Measurements from ENCODE around the gene GPC6.

The GPC6 gene

GRCh38 chr13:93589788-93590187 lies 363.2 kb downstream of the GPC6 start:
- H3F3A ChIP-seq (ENCODE audit: insufficient read depth), result no peaks in the 10 kb centered on the region
- no peak for TF ChIP-seq EZH2phosphoT487 (conservative IDR thresholded peaks at IDR 0.05; ENCODE audit: low read length)
- TF ChIP-seq CTCF (IDR thresholded peaks at IDR 0.05; ENCODE audit: insufficient read depth, low read length, poor library complexity, severe bottlenecking), result no peak
- no peak overlapping the region for H3K4me2 ChIP-seq (ENCODE audit: low read depth, low read length, poor library complexity, severe bottlenecking)
- no peaks in the 10 kb centered on the region for H3K79me2 ChIP-seq (ENCODE audit: insufficient read depth, low read length)
- no peak overlapping the region for H3K27ac ChIP-seq (ENCODE audit: low read depth, low read length)
- H3K27me3 ChIP-seq (ENCODE audit: low read length), result no peaks in the 10 kb centered on the region
- H4K20me1 ChIP-seq (ENCODE audit: low read depth, low read length), result no peaks in the 10 kb centered on the region
- H3K36me3 ChIP-seq (ENCODE audit: low read length), result no peaks in the 10 kb centered on the region; the same call in 1 of the 2 replicates
- no peak overlapping the region for H3K4me3 ChIP-seq (ENCODE audit: insufficient read depth, low read length, poor library complexity, severe bottlenecking)
- H3K9ac ChIP-seq (ENCODE audit: low read length), result no peak overlapping the region
- no peak overlapping the region for H2AFZ ChIP-seq (ENCODE audit: low read depth, low read length, severe bottlenecking)
- H3K9me3 ChIP-seq (ENCODE audit: insufficient read depth, low read length), result no peaks in the 10 kb centered on the region
- H3K9me2 ChIP-seq (replicated peaks; ENCODE audit: insufficient read depth, low read length), result no peaks in the 10 kb centered on the region

GRCh38 chr13:93603043-93603442 lies 376.4 kb downstream of the GPC6 start:
- Histone ChIP-seq H3K36me3 (ENCODE audit: low read length) (no peaks in the 10 kb centered on the region), H3F3A (ENCODE audit: insufficient read depth) (no peaks in the 10 kb centered on the region), H3K4me3 (ENCODE audit: insufficient read depth, low read length, poor library complexity, severe bottlenecking) (no peak overlapping the region), H3K27ac (ENCODE audit: low read depth, low read length) (no peak overlapping the region), H3K79me2 (ENCODE audit: insufficient read depth, low read length) (no peaks in the 10 kb centered on the region), H3K9ac (ENCODE audit: low read length) (no peak overlapping the region), H2AFZ (ENCODE audit: low read depth, low read length, severe bottlenecking) (no peak overlapping the region), H3K4me2 (ENCODE audit: low read depth, low read length, poor library complexity, severe bottlenecking) (no peak overlapping the region), H3K9me3 (ENCODE audit: insufficient read depth, low read length) (no peaks in the 10 kb centered on the region), H3K27me3 (ENCODE audit: low read length) (no peaks in the 10 kb centered on the region), H3K9me2 (replicated peaks; ENCODE audit: insufficient read depth, low read length) (no peaks in the 10 kb centered on the region), H4K20me1 (ENCODE audit: low read depth, low read length) (no peaks in the 10 kb centered on the region)
- TF ChIP-seq EZH2phosphoT487 (conservative IDR thresholded peaks at IDR 0.05; ENCODE audit: low read length) (no peak), CTCF (IDR thresholded peaks at IDR 0.05; ENCODE audit: insufficient read depth, low read length, poor library complexity, severe bottlenecking) (no peak)

- H3K4me3 ChIP-seq (ENCODE audit: insufficient read depth, low read length, poor library complexity, severe bottlenecking), result no peak overlapping the region
- H4K20me1 ChIP-seq (ENCODE audit: low read depth, low read length), result no peaks in the 10 kb centered on the region
- H3K79me2 ChIP-seq (ENCODE audit: insufficient read depth, low read length), result no peaks in the 10 kb centered on the region
- H3K9me3 ChIP-seq (ENCODE audit: insufficient read depth, low read length), result no peaks in the 10 kb centered on the region
- TF ChIP-seq EZH2phosphoT487 (conservative IDR thresholded peaks at IDR 0.05; ENCODE audit: low read length), result no peak
- no peak for TF ChIP-seq CTCF (IDR thresholded peaks at IDR 0.05; ENCODE audit: insufficient read depth, low read length, poor library complexity, severe bottlenecking)
- H2AFZ ChIP-seq (ENCODE audit: low read depth, low read length, severe bottlenecking), result no peak overlapping the region
- H3F3A ChIP-seq (ENCODE audit: insufficient read depth), result no peaks in the 10 kb centered on the region
- no peak overlapping the region for H3K9ac ChIP-seq (ENCODE audit: low read length)
- H3K27me3 ChIP-seq (ENCODE audit: low read length), result no peaks in the 10 kb centered on the region
- H3K4me2 ChIP-seq (ENCODE audit: low read depth, low read length, poor library complexity, severe bottlenecking), result no peak overlapping the region
- no peaks in the 10 kb centered on the region for H3K9me2 ChIP-seq (replicated peaks; ENCODE audit: insufficient read depth, low read length)
- no peak overlapping the region for H3K27ac ChIP-seq (ENCODE audit: low read depth, low read length)
- H3K36me3 ChIP-seq (ENCODE audit: low read length), result no peaks in the 10 kb centered on the region
Measured at GRCh38 chr13:93614776-93615175, 388.2 kb downstream of the GPC6 start.
